Psoas muscle (tissue), 8 donors: ENCODE data around the gene GSG1L. TPM values are rescaled to one million over a fixed set of nuclear protein-coding genes. Genes with fewer than 3 reads are reported as not detected.
A peak's percentile ranks its signal among the peaks of the same experiment; 100 is the strongest.

Source experiments
- ATAC-seq, 4 donors: fragments of 200-7000 bp; cut with Tn5 transposase; one replicate each; pipeline ENCODE4 v1.9.1; 2020; ENCODE audit warnings: moderate library complexity in 3 of 4, mild to moderate bottlenecking in 2 of 4
- DNase-seq, 2 donors: peaks; one replicate each; pipeline ENCODE4 v3.0.0-alpha.2; 2020
- H3K27ac ChIP-seq: fragments of 200-600 bp; one replicate; pipeline ENCODE4 v1.8.0; 2022
- H3K27me3 ChIP-seq, 3 donors: fragments of 200-600 bp in 1 of 3; one replicate each; pipeline versions ENCODE4 v1.6.1 to v1.8.0; 2013 to 2022; ENCODE audit warnings: low read length in 2 of 3, mild to moderate bottlenecking in 2 of 3, moderate library complexity in 1 of 3; ENCODE audit not compliant: insufficient read depth in 3 of 3
- H3K36me3 ChIP-seq, 2 donors: fragments of 200-600 bp in 1 of 2; one replicate each; pipeline versions ENCODE4 v1.6.1 to v1.8.0; 2013 to 2022; ENCODE audit warnings: low read depth in 1 of 2, mild to moderate bottlenecking in 1 of 2, moderate library complexity in 1 of 2; ENCODE audit not compliant: insufficient read depth in 1 of 2
- H3K4me1 ChIP-seq: fragments of 200-600 bp; one replicate; pipeline ENCODE4 v1.8.0; 2022
- H3K4me3 ChIP-seq: fragments of 200-600 bp; one replicate; pipeline ENCODE4 v1.8.0; 2022; ENCODE audit warnings: mild to moderate bottlenecking
- H3K9me3 ChIP-seq: fragments of 200-600 bp; one replicate; pipeline ENCODE4 v1.8.0; 2022
- WGBS, 3 donors: extraction: QIAGEN DNeasy Blood & Tissue Kit; methylation state at CpG; one replicate each; pipeline versions ENCODE4 v1.1.6 to v1.1.7; 2013; 5-methylcytosine and 5-hydroxymethylcytosine counted together
- intact Hi-C, 2 donors: fragments of 100-400 bp; cut with DNase I; formaldehyde crosslinking; loops; one replicate each; pipeline versions ENCODE4 v1.11.0 to v1.14.2; 2022
- polyA plus RNA-seq, 3 donors: library from polyadenylated mRNA; stranded (reverse); fragments of 200-250 nt; gene quantifications; one replicate each; pipeline ENCODE4 v1.2.3, GENCODE V29; 2013
- total RNA-seq, 4 donors: library from RNA; stranded (reverse); fragmentation: NEBNext Ultra II Directional in 2 of 4; extraction: Animal tissue kit (Norgen Biotek cat#: 25700) in 2 of 4; gene quantifications; one replicate each; pipeline versions ENCODE4 v1.2.1 to v1.2.4, GENCODE V29; 2021 to 2023
- TF ChIP-seq, protein P1 (sequence below): fragments of 200-600 bp; IDR thresholded peaks from one replicate; pipeline ENCODE4 v1.8.0; 2022; ENCODE audit warnings: antibody characterized with exemption
- donor health status: healthy with polysubstance abuse.
- donor health status: DM: no; HTN: no; CAD: no; lungs with moderate emphysema.
- donor health status: Bipolar disorder and iron deficiency.
- donor health status: healthy.
- donor health status: DM: yes; HTN: yes; CAD: no.
- donor health status: DM: no; HTN: no; CAD: no.
- donor health status: DM: no; HTN: no; CAD: no.
- donor health status: DM: yes; HTN: yes; CAD: no.

Gene GSG1L
- total and polyA plus RNA-seq, 7 donors: 0.04 to 0.17 (median 0.08) TPM; not detected in 2

DNA sequence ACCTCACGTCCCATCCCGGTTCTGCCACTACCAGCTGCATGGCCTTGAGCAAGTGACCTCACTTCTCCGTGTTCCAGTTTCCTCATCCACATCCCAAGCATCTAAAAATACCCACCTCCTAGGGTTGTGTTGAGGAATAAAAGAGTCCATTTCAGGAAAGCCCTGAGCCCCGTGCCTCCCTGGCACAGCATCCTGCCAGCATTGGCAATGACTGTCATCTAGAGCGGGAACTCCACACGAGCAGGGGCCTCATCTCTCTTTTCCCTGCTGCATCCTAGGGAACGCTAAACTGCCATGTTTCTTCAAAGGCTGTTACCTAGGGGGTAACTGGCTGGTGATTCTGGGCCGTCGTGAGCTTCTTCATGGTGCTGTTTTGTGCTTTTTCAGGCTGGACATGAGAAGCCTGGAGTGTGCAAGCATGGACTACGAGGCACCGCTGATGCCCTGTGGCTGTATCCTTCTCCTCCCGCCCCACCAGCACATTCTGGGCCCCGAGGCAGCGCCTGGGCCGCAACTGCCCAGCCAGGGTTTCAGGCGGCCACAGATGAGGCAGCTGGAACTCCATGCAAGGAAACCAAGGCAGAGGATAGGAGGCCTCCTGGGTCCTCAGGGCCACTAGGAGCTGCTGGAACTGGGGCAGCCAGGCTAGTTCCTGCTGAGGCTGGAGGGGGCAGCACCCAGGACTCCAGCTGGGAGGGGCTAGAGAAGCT is 292.2 kb downstream of the GSG1L start:
- no peaks in the 10 kb centered on the region for H3K4me1 ChIP-seq
- 87 to 92% (median 87%) methylated on average over 16 of the region's 16 CpGs for WGBS, 3 donors

DNA sequence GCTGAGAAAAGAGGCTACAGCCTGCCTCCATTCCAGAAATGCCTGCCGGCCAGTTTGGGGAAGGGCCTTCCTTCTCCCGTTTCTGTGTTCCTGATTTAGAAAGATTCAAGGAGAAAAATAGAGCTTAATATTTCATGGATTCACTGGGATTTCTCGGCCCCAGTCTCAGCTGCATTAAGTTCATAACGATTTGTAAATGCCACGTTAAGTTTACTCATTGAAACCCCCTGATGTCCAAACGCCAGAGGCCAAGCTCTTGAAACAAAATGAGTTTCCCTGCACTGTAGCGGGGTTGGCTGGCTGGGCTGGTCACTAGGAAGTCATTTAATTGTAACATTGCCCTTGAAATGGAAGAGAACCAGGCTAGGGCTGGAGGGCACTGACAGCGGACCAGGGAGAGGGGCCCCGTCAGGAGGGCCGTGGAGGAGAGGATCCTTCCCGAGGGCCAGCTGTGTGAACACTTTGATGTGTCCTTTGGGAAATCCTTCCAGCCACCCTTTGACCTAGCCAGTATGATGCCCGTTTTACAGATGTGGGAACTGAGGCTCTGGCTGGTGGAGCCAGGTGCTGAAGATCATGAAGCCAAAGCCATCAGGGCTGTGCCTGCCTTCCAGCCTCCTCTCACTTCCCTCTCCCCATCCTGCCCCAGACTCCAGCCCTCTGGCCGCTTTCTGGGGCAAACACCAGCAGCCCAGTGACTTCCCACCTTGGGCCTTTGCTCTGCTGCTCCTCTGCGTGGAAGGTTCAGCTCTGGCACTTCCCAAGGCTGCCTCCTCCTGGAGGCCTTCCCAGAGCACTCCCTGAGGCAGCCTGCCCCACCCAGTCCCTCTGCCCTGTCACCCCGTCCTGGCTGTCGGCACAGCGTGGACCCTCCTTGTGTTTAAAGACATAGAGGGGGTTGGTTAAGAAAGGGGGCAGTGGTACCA is 293.0 kb downstream of the GSG1L start:
- Histone ChIP-seq H3K27me3 (no peaks in the 10 kb centered on the region), H3K4me1 (no peaks in the 10 kb centered on the region), H3K27ac (no peak overlapping the region), H3K36me3 (peaks cover 0 to 6% of the 10 kb centered on the region in 2 donors), H3K9me3 (no peaks in the 10 kb centered on the region), H3K4me3 (no peak overlapping the region)
- DNase-seq (peak in 1 of 2 donors; percentile 32), ATAC-seq (no peak)
- 88 to 91% (median 90%) methylated on average over 17 of the region's 17 CpGs for WGBS, 3 donors
- TF ChIP-seq, protein P1, sequence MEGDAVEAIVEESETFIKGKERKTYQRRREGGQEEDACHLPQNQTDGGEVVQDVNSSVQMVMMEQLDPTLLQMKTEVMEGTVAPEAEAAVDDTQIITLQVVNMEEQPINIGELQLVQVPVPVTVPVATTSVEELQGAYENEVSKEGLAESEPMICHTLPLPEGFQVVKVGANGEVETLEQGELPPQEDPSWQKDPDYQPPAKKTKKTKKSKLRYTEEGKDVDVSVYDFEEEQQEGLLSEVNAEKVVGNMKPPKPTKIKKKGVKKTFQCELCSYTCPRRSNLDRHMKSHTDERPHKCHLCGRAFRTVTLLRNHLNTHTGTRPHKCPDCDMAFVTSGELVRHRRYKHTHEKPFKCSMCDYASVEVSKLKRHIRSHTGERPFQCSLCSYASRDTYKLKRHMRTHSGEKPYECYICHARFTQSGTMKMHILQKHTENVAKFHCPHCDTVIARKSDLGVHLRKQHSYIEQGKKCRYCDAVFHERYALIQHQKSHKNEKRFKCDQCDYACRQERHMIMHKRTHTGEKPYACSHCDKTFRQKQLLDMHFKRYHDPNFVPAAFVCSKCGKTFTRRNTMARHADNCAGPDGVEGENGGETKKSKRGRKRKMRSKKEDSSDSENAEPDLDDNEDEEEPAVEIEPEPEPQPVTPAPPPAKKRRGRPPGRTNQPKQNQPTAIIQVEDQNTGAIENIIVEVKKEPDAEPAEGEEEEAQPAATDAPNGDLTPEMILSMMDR: no peak
- intact Hi-C loops: no loop called here

More for the DNA sequence above, 292.2 kb downstream of the GSG1L start:
- Histone ChIP-seq H3K36me3 (peaks cover 0 to 6% of the 10 kb centered on the region in 2 donors), H3K4me3 (no peak overlapping the region), H3K27ac (no peak overlapping the region), H3K27me3 (no peaks in the 10 kb centered on the region), H3K9me3 (no peaks in the 10 kb centered on the region)
- no peak for ATAC-seq
- intact Hi-C loops: no loop called here
- peak in 1 of 2 donors; percentile 41 for DNase-seq
- TF ChIP-seq, protein P1: no peak

DNA sequence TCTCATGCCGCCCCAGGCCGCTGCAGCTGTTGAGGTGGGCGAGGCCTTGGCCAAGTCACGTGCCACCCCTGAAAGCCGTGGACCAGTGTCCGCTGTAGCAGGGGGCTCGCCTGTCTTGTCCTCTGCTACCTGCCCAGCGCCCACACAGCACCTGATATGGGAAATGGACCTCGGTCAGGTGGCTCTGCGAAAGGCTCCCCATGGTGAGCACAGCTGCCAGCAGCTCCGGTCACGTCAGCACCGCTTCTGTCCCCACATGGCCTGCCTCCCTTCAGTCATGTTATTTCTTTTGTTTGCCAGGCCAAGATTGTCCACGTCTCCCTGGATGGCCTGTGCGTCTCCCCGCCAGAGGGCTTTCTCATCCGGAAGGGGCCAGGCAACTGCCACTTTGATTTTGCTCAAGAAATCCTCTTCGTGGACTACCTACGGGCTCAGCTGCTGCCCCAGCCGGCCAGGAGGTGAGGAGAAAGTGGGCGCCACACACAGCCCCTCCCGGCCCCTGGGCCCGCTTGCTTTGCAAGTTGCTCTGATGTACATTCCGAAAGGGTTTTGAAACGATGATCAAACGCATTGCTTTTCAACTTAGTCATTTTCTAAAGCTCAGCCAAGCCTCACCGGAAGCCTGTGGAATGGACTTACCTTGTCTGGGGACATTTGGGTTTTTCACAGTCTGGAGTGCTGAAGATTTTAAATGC is 293.8 kb downstream of the GSG1L start:
- WGBS, 3 donors: 65 to 75% (median 74%) methylated on average over 27 of the region's 27 CpGs
- intact Hi-C loops: no loop called here
- TF ChIP-seq, protein P1: no peak
- no peak overlapping the region for H3K27ac ChIP-seq
- H3K4me3 ChIP-seq: no peak overlapping the region
- no peaks in the 10 kb centered on the region for H3K27me3 ChIP-seq
- no peaks in the 10 kb centered on the region for H3K4me1 ChIP-seq
- peaks cover 0 to 6% of the 10 kb centered on the region in 2 donors for H3K36me3 ChIP-seq
- H3K9me3 ChIP-seq: no peaks in the 10 kb centered on the region
- peak in 2 of 4 donors; percentile 57 to 68 for ATAC-seq
- peak in 1 of 2 donors; percentile 37 for DNase-seq

DNA sequence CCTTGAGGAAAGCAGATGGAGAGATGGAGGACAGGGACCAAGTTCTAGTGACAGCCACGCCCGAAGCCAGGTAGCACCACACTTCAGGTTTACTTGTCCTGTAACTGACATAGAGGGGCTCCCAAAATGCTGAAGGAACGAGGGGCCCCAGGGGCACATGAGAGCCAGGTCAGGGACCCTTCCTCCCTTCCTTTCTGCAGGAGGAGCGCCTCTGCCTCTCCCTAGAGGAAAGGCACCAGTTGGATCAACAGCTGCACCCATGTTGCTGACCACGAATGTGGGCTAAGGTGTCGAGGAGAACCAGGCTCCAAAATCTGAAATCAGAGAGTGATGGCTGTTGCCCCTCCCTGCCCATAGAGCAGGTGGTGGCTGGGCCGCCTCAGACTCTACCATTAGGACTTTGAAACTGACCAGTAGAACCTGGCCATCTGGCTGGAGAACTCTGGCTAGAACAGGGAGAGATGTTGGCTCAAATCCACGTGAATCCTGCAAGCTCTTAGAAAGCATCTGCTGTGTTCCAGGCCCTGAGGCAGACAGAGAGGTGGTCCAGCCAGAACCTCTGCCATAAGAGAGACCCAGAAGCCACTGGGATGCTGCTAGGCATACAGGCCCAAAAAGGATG is 294.8 kb downstream of the GSG1L start:
- no peaks in the 10 kb centered on the region for H3K4me1 ChIP-seq
- peaks cover 0 to 6% of the 10 kb centered on the region in 2 donors for H3K36me3 ChIP-seq
- no peaks in the 10 kb centered on the region for H3K9me3 ChIP-seq
- no peaks in the 10 kb centered on the region for H3K27me3 ChIP-seq
- no peak overlapping the region for H3K27ac ChIP-seq
- 77 to 83% (median 81%) methylated on average over 8 of the region's 8 CpGs for WGBS, 3 donors
- intact Hi-C loops: no loop called here
- TF ChIP-seq, protein P1: no peak
- no peak for DNase-seq
- no peak overlapping the region for H3K4me3 ChIP-seq
- no peak for ATAC-seq
